ENCODE results near the gene DYNAP. TPM values are rescaled to one million over a fixed set of nuclear protein-coding genes. Genes with fewer than 3 reads are reported as not detected.

DYNAP gene
- total RNA-seq, 1 experiment from 2014 or later, result not detected

GRCh38 chr18:54612237-54612636 is 21.2 kb downstream of the DYNAP start:
- Histone ChIP-seq H3K27ac (peak overlapping the region; percentile 78), H3F3A (ENCODE audit: insufficient read depth, low read depth) (peaks cover 28% of the 10 kb centered on the region), H3K9me3 (ENCODE audit: insufficient read depth, low read depth) (no peaks in the 10 kb centered on the region), H4K20me1 (ENCODE audit: insufficient read depth) (no peaks in the 10 kb centered on the region), H3K36me3 (ENCODE audit: low read depth) (no peaks in the 10 kb centered on the region), H3K4me2 (peak overlapping the region; percentile 54), H3K79me2 (ENCODE audit: low read depth) (no peaks in the 10 kb centered on the region), H3K4me1 (replicated peaks; ENCODE audit: insufficient read depth) (peaks cover 41% of the 10 kb centered on the region), H3K27me3 (ENCODE audit: insufficient read depth, low read depth) (no peaks in the 10 kb centered on the region), H3K4me3 (no peak overlapping the region), H3K9me2 (ENCODE audit: insufficient read depth) (no peaks in the 10 kb centered on the region), H2AFZ (no peak overlapping the region; the same call in 1 of the 2 replicates)
- POLR2A ChIA-PET (ENCODE audit: unreplicated experiment), result interaction anchor here (0.7 kb wide), 1 partner anchor 342 kb away, joined by 4 read pairs; no protein-coding TSS in a partner anchor
- TF ChIP-seq CTCF (conservative IDR thresholded peaks at IDR 0.05) (no peak), EZH2 (IDR thresholded peaks at IDR 0.05; ENCODE audit: low read depth) (no peak)
- peak in 1 of 2 experiments; percentile 95 for DNase-seq
- no TSS peak for BruUV-seq (replicated peaks)
- CTCF ChIA-PET, result no interaction called here
- intact Hi-C loops (cut with micrococcal nuclease; ENCODE audit: unreplicated experiment), result no loop called here

- CTCF ChIA-PET, result no interaction called here
Observed at GRCh38 chr18:54613174-54613573, 22.1 kb downstream of the DYNAP start.

GRCh38 chr18:54616220-54616848 is 25.3 kb downstream of the DYNAP start:
- no peak for DNase-seq
- Histone ChIP-seq H3K36me3 (ENCODE audit: low read depth) (no peaks in the 10 kb centered on the region), H2AFZ (no peak overlapping the region), H3K79me2 (ENCODE audit: low read depth) (no peaks in the 10 kb centered on the region), H3K4me2 (no peak overlapping the region), H3F3A (ENCODE audit: insufficient read depth, low read depth) (peaks cover 11% of the 10 kb centered on the region; the same call in 1 of the 2 replicates), H4K20me1 (ENCODE audit: insufficient read depth) (no peaks in the 10 kb centered on the region), H3K4me1 (replicated peaks; ENCODE audit: insufficient read depth) (peaks cover 20% of the 10 kb centered on the region), H3K9me2 (ENCODE audit: insufficient read depth) (no peaks in the 10 kb centered on the region), H3K27ac (no peak overlapping the region), H3K27me3 (ENCODE audit: insufficient read depth, low read depth) (no peaks in the 10 kb centered on the region), H3K9me3 (ENCODE audit: insufficient read depth, low read depth) (no peaks in the 10 kb centered on the region), H3K4me3 (no peak overlapping the region)
- ChIA-PET CTCF (no interaction called here), POLR2A (ENCODE audit: unreplicated experiment) (no interaction called here)
- BruUV-seq (replicated peaks), result no TSS peak
- no peak for TF ChIP-seq CTCF (conservative IDR thresholded peaks at IDR 0.05)
- TF ChIP-seq EZH2 (IDR thresholded peaks at IDR 0.05; ENCODE audit: low read depth), result no peak
- intact Hi-C loops (cut with micrococcal nuclease; ENCODE audit: unreplicated experiment), result no loop called here

More at GRCh38 chr18:54613174-54613573, 22.1 kb downstream of the DYNAP start:
- peaks cover 19% of the 10 kb centered on the region for H3F3A ChIP-seq (ENCODE audit: insufficient read depth, low read depth)
- no peak overlapping the region for H3K4me3 ChIP-seq
- H3K9me2 ChIP-seq (ENCODE audit: insufficient read depth), result no peaks in the 10 kb centered on the region
- no peaks in the 10 kb centered on the region for H3K27me3 ChIP-seq (ENCODE audit: insufficient read depth, low read depth)
- H3K27ac ChIP-seq, result no peak overlapping the region
- no peak overlapping the region for H2AFZ ChIP-seq
- no peak for DNase-seq
- H3K9me3 ChIP-seq (ENCODE audit: insufficient read depth, low read depth), result no peaks in the 10 kb centered on the region
- H3K79me2 ChIP-seq (ENCODE audit: low read depth), result no peaks in the 10 kb centered on the region
- intact Hi-C loops (cut with micrococcal nuclease; ENCODE audit: unreplicated experiment), result no loop called here
- POLR2A ChIA-PET (ENCODE audit: unreplicated experiment), result no interaction called here
- no peak for TF ChIP-seq EZH2 (IDR thresholded peaks at IDR 0.05; ENCODE audit: low read depth)
- TF ChIP-seq CTCF (conservative IDR thresholded peaks at IDR 0.05), result no peak
- no peak overlapping the region for H3K4me2 ChIP-seq
- H4K20me1 ChIP-seq (ENCODE audit: insufficient read depth), result no peaks in the 10 kb centered on the region
- no peaks in the 10 kb centered on the region for H3K36me3 ChIP-seq (ENCODE audit: low read depth)
- H3K4me1 ChIP-seq (replicated peaks; ENCODE audit: insufficient read depth), result peaks cover 37% of the 10 kb centered on the region
- BruUV-seq (replicated peaks), result no TSS peak
